HG03571 (cell line): ENCODE measurements around the gene STYXL1.

Experiments used
- ATAC-seq: cut with Tn5 transposase; IDR thresholded peaks from one replicate; pipeline ENCODE4 v1.9.1; 2021; ENCODE audit not compliant: unreplicated experiment

STYXL1 gene

DNA sequence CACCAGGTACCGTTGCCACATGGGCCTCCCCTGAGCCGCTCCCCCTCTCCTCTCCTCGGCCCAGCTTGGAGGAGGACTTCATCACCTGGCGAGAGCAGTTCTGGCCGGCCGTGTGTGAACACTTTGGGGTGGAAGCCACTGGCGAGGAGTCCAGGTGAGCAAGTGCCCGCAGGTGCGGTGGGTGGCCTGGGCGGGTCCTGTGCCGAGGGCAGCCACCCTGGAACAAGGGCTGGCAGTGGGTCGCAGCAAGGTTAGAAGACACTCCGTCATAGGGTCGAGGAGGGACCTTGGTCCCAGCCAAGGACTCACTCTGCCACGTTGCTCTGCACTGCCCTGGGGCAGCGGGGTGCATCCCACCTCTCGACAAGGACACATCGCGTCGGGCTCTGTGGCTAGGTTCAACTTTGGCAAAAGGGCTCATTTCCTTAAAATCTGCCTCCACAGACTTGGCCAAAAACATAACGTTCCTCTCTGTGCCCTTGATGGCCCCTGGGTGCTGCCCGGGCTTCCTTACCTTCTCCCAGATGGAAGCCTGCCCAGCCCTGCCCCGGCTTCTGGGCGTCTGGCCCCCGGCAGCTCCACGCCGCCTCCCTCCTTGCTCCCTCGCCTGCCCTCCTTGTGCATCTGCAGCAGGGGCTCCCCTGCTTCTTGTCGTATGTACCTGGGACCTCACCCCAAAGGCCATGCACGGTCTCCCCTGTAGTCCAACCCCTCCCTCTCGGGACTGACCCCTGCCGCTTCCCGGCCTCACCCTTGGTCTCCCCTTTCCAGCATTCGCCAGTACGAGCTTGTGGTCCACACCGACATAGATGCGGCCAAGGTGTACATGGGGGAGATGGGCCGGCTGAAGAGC, 66.1 kb downstream of the STYXL1 start:
- ATAC-seq, result no peak

DNA sequence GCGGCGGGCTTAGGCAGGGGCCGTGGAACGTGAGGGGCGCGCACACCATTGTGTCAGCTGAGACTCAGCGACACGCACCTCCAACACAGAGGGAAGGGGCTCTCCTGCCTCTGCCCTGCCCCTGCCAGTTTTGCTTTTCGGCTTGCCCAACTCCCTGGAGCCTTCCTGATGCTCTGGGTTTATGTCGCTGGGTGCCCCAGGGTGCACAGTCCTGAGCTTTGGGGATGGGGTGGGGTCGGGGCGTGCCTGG, 66.7 kb downstream of the STYXL1 start:
- no peak for ATAC-seq

DNA sequence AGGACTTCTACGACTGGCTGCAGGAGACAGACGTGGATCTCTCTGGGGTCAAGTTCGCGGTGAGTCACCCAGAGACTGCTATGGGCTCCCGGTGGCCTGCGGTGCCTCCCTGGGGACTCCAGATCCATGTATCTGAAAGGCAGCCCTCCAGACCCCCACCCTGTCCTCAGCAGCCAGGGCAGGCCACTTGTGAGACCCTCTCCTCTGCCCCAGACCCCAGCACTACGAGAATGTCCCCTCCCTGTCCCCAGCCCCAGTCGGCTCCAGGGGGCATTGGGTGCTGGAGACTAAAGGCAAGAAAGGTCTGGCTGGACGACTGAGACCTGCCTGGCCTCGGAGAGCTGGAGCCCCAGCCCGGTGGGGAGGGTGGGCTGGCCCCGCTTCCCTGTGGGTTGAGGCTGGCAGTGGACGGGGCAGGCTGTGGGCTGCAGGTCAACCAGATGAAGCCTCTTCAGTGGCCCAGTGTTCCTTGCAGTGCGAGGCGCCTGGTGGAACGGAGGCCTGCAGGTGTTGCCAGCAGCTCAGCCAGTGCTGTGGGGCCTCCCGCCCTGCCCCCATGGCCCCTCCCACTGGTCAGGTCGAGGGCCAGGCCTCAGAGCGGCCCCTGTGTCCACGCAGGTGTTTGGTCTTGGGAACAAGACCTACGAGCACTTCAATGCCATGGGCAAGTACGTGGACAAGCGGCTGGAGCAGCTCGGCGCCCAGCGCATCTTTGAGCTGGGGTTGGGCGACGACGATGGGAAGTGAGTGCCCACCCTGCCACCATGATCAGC, 67.2 kb downstream of the STYXL1 start:
- ATAC-seq, result no peak

DNA sequence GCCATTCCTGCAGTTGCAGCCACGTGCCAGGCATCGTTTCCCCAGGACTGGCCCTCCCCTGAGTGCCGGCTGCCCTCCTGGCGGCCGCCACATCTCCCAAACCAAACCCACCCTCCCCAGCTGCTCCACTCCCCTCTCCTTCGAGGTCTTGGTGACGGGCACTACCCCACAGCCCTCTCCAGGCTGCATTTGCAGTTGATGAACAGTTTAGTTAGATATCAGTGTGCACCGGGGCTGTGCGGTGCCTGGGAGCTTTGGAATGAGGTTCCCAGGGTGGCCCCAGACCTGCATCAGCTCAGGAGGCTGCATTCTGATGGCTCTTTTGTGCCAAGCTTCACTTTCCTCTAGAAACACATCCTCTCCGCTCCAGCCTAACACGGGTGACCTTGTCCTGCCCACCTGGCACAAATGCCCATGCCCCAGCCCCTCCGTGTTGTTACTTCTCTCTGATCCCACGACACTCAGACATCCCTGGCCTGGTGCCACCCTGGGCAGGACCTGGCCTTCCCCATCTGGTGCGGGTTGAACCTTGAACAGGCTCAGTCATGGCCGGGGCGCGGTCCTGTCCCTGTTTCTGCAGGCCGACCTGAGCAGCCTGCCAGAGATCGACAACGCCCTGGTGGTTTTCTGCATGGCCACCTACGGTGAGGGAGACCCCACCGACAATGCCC, 67.9 kb downstream of the STYXL1 start:
- ATAC-seq, result no peak

DNA sequence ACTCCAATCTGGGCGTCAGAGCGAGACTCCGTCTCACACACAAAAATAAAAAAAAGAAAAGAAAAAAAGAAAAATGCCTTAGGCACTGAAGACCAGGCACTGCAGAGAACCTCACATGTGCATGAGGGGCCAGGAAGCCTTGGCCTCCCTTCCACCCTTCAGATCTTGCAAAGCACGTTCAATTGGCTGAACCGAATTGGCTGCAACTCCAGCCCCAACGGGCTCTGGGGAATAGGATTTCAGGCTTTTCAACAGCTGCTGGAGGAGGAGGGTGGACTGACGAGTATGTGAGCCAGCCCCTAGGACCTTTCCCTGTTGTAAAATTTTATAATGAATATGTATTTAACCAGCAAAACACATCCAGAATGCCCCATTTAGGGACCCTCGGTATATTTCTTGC, 70.1 kb downstream of the STYXL1 start:
- no peak for ATAC-seq

DNA sequence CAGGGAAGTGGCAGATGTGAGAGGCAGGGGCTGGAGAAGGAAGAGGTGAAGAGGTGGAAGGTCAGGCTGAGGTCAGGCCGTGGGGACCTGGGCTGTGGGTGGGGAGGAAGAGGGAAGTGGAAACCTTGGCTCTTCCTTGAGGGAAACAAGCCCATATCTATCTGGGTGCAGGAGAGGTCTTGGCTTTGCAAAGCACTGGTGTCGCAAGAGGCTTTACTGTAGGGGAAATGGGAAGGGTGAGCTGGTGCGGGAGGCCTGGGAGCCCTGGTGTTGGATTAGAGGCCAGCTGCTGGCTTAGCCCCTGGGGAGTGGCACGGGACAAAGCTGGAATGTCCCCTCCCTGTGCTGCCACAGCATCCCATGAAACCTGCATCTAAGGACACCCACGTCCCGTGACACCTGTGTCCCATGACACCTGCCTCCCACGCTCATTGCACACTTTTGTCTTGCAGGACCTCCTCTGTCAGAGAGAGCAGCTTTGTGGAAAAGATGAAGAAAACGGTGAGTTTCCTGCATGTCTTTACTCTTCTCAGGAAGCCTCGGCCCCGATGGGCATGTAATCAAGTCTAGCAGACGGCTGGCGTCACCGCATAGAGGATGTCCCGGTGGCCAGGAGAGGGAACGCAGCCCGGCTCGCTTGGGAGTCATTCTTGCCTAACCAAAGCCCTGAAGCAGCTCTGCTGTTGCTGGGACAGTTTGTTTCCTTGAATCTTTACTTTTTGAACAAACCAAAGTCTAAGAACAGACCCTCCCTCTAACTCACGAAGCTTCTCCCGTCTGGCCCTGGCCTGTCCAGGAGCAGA, 75.6 kb downstream of the STYXL1 start:
- ATAC-seq, result no peak

DNA sequence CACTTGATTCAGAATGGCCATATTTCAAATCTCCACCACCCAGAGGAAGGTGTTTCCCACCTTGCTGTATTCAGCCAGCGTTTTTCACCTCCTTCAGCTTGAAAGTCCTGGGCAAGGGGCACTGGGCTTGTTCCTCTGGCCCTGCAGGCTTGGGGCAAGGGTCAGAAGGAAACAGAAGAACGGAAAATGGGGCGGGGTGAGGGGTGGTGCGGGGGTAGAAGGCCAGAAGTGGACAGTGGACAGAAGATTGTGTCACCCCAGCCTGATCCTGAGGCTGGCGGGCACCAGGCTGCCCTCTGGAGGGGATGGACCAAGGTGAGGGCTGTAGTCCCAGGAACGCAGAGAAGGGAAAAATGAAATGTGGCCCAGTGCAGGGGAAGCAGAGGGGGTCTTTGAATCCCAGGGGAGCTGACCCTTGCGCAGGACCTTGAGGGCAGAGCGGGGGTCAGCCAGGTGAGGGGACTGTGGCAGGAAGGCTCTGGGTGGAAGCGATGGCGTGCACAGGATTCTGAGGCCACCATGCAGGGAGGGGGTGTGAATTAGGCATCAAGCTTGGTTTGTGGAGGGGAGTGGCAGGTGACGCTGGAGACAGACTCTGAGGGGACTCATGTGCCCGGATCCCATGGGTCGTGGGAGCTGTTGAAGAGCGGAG, 76.4 kb downstream of the STYXL1 start:
- ATAC-seq, result no peak

DNA sequence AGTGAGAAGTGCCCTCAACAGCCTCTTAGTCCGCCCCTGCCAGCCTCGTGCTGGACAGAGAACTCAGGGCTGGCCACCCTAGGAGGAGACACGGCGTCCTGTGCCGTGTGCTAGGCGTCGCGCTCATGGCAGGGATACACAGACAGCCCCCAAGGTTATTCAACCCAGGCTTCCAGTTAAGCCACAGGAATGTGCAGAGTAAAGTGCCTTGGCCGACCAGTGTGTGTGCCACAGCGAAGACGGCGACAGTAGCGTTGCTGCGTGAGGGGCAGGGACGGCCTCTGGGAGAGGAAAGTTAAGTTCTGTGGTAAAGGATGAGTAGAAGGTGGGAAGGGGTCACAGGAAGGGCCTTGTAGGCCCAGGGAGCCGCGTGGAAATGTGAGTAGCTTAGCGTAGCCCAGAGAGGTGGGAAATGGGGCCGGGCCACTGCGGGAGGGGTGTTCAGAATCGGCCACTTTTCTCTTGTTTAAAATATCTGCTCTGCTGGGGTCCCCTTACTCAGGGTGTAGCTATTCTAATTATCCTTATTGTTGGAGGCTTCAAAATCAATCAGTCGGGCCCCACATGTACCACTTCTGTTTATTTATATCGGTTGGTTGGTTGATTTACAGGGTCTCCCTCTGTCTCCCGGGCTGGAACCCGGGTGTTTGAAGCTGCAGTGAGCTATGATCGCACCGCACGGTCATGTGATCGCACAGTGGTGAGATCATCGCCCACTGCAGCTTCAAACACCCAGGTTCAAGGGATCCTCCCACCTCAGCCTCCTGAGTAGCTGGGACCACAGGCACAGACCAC, 77.9 kb downstream of the STYXL1 start:
- ATAC-seq, result no peak

DNA sequence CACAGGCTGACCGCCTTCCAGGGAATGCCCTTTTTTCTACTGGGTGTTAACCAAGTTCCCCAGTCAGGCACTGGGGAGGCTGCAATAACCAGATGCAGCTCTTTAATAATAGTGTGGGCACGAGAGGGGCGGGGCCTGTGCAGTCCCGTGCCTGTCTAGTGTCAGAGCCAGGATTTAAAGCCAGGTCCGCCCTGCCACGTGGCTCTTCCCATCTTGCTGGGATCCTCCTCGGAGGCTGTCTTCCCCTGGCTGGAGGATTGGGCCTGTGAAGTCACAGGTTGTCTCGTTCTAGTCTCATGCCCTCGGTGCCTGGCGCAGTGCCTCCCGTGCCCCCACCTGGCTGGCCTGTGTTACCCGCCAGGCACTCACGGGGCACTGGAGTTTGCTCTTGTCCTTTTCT, 78.6 kb downstream of the STYXL1 start:
- ATAC-seq, result no peak

DNA sequence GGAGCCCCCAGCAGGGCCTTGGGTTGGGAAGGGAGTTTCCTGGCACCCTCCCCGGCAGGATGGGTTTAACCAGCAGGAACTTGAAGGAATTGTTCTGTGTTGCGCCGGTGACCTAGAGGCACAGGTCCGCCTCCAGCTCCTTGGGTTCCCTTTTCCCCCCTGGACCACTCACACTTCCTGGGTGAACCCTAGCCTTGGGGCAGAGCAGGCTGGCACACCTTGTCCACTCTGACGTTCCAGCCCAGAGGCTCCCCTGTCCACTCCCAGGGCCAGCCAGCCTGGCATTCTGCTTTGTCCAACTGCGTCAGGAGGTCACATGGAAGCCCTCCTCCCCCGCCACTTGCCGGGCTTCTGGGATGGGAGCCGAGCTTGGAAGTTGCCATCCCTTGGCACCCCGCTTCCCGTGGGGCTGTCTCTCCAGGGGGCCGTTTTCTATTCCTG, 79.2 kb downstream of the STYXL1 start:
- no peak for ATAC-seq

DNA sequence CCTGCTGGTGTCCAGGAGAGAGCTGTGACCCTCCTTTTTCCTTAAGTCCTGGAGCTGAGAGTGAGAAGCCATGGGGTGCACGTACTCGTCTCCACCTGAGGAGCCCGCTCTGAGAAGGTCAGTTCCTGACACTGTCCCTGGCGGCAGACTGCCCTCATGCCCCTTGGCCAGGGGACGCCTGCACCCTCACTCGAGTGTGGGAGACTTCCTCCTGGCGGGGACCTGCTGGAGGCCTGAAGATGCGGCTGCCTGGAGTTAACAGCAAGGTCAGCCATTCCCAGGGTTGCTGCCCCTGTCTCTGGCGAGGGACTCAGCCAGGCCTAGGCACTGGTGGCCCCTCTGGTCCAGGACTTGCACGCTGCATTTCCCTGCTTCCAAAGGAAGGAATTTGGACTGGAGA, 79.8 kb downstream of the STYXL1 start:
- no peak for ATAC-seq

DNA sequence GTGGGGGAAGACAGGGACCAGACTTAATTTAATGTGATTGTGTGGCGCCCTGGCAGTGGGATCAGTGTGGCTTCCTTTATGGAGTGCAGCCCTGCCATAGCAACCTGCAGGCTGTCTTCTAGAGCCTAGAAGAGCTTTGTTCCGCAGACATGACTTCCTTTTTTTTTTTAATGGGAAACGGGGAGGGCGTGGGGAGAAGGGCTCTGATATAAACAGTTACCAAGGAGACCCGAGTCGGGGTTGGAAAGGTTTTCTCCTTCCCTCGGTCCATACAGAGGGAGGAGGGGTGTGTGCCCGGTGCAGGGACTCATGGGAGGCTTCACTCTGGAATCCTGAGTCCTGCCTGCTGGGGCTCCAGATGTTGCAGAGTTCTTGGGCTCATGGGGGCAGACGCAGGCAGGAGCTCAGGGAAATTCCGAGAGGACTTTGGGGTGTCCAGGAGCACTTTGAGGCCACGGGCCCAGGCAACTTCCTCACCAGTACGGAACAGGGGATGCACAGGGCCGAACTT, 80.3 kb downstream of the STYXL1 start:
- no peak for ATAC-seq

DNA sequence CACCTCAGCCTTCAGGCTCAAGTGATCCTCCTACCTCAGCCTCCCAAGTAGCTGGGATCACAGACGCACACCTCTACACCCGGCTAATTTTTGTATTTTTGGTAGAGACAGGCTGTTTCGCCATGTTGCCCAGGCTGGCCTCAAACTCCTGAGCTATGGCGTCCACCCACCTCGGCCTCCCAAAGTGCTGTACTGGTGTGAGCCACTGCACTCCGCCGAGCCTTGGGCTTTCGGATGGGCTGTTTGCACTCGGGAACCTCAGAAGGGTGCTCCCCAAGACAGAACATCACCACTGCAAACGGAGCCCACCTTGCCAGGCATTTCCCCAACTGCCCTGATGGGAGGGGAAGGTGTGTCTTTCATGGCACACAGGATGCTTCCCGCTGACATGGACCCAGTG, 80.7 kb downstream of the STYXL1 start:
- no peak for ATAC-seq

DNA sequence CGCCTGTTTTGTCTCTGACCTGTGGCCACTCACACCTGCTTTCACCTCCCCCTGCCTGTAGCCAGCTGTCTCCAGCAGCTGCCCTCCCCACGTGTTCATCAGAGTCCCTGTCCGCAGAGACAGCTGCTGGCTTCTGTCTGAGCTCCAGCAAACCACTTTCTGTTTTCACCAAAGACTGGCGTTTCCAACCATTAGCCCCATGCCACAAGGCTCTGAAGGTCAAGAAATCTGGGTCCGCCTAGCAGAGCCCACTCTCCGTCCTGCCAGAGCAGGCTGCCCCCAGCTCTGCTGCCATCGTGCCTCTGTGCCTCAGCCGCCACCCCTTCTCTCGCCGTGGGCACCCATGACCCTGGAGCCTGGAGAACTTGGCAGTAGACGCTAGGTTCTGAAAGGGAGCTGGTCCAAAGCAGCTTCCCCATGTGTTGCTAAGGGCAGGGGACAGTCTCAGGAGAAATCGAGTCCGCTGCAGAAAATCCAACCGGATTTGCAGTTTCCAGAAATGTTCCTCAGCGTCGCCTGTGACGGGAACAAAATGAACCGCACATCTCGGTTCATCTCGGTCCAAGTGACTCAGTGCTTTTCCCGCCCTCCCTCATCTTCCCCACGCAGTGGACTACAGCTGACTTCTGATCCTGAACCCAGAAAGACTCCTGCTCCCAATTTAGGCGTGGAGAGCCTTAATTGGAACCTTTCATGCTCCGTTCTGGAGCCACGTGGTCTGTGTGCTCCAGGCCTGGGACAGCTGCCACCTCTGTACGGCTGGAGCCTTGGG, 81.4 kb downstream of the STYXL1 start:
- ATAC-seq, result no peak

DNA sequence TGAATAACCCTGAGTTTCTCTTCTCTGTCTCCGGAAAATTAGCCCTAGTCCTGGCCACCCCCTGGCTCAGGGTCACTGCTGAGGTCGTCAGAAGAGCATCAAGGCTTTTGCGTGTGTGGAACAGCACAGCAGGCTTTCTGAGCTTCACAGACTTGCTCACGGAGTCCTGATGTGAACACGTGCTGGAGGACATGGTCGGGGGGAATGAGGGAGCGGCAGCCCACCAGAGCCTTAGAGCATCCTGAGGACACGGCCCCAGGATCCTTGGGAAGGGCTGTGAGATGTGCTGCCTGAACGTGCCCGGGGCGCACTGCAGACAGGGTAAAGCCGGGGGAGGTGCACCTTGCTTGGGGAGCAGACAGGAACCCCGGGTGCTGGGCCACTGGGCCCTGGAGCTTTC, 82.2 kb downstream of the STYXL1 start:
- ATAC-seq, result no peak

DNA sequence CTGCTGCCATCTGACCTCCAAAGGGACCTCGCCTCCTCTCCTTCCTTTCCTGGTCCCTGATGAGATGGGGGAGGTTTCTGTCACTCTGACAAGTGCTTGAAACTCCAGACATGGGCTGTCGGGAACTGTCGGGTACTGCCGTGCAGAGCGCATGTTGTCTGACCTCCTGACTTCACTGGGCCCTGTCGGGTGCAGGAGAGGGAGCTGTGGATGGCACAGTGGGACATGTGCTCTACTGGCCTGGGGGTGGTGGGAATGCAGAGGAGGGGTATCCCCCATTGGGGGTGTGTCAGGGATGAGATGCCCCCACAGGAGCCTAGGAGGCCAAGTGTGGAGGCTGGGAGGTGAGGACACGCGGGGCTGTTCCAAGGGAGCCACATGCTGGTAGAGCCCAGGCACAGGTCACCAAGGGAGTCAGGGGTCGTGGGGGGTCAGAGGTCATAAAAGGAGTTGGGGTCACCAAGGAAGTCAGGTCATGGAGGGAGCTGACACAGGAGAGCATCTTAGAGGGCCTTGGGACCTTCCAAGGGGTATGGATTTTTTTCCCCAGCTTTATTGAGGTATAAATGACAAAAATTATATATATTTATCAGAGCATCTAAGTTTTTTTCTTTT, 84.3 kb downstream of the STYXL1 start:
- no peak for ATAC-seq

DNA sequence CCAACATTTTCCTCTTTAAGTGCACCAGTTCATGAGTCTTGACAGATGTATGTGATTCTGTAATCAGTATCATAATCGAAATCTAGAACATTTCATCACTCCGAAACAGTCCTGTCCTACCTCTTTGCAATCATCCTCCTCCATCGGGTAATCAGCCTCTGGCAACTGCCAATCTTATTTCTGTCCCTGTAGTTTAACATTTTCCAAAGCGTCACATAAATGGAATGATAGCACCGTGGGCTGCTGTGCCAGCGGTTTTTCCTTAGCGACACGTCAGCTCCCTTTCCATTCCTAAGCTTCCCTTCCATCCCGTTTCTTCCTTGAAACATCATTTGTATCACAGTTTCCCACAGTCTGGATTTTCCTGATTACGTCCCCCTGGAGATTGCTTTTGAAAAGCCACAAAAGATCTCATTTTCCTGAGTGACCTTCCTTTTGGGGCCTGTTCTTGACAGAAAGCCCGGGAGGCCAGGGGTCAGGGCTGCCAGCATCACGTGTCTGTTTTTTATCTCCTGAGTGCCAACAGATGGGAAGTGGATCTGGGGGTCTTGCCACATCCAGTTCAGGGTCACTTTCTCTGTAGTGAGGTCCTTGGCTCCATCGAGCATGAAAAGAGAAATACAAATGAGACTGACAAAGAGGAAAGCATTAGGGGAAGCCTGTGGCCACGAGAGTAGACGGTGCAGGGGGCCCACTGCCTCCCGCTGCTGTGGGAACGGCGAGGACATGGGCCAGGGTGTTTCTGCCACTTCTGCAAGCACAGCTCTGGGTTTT, 85.0 kb downstream of the STYXL1 start:
- no peak for ATAC-seq

DNA sequence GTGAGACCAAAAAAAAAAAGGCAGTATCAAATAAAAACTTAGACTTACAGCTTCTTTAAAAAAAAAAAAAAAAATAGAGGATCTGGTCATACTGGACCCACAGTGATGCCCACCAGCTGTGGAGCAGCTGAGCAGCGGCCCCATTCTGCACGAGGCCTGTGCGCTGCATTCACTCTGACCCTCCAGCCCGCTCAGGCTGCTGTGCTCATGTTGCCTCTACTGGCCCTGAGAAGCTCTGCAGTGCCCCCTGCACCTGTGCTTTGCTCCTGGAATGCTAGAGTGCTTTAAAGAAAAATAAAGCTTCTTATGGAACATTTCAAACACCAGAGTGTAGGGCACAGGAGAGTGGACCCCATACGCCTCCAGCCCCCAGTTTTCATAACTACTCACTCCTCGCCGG, 86.6 kb downstream of the STYXL1 start:
- ATAC-seq, result no peak
